Measurements from ENCODE around the gene CLEC20A.

DNA sequence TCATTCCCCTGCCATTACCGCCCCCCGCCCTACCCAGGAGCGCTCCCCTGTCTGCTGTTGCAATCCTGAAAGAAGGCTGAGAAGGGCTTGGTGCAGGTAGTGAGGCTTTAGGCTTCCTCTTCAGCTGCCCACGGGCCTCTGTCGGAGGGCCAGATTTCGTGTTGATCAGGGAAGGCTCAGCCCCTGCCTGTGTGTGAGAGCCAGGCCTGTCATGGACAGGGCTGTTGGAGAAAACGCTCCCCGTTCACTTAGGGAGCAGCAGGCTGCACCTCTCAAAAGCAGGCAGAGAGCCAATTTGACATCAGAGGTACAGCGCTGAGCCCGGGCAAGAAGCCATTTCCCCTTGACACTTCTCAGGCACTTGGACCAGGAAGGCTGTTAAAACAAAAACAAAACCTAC, 35.1 kb upstream of the CLEC20A start:
- no peak for TF ChIP-seq ZNF274 (IDR thresholded peaks at IDR 0.05; ENCODE audit: low read length)
- TF ChIP-seq ZNF274 (tag by site-specific recombination; IDR thresholded peaks at IDR 0.05; ENCODE audit: borderline replicate concordance): no peak
- no peak for TF ChIP-seq HOXC10 (CRISPR knock-in tag; IDR thresholded peaks at IDR 0.05)
- TF ChIP-seq SP3 (tag by site-specific recombination; IDR thresholded peaks at IDR 0.05): no peak
- TF ChIP-seq ZNF473 (tag by site-specific recombination; IDR thresholded peaks at IDR 0.05): no peak
